ENCODE measurements around the gene ATXN1. TPM values are rescaled to one million over a fixed set of nuclear protein-coding genes. Genes with fewer than 3 reads are reported as not detected.

The ATXN1 gene
- polyA plus RNA-seq, 1 donor from 2014 or later, result 28.2 TPM

DNA sequence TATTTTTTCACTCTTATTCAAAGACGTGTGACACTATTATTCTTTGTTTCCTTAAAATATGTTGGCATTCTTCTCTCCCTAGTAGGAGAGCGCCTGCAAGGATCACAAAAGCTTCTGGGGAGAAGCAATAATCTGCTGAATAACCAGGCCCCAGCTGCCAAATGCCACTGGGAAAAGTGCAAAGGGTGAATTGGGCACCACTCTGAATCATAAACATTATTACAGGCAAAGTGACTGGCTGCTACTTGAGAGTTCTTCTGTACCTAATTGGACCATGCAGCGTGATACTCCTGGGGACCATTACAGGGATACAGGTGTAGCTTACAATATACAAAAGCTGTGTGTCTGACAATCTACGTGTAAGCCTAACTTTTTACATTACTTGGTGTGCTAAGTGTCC, 152.8 kb downstream of the ATXN1 start:
- Histone ChIP-seq H2AFZ (ENCODE audit: low read depth, low read length) (no peak overlapping the region), H4K20me1 (ENCODE audit: insufficient read depth) (no peaks in the 10 kb centered on the region), H3K4me2 (ENCODE audit: low read length) (no peak overlapping the region), H3K9me2 (ENCODE audit: insufficient read depth, low read length) (no peaks in the 10 kb centered on the region), H3K27me3 (ENCODE audit: insufficient read depth, low read depth, low read length) (no peaks in the 10 kb centered on the region), H3F3A (ENCODE audit: insufficient read depth, low read length, poor library complexity, severe bottlenecking) (no peaks in the 10 kb centered on the region), H3K27ac (ENCODE audit: low read length) (no peak overlapping the region), H3K9ac (ENCODE audit: low read length) (no peak overlapping the region), H3K9me3 (ENCODE audit: low read length) (no peaks in the 10 kb centered on the region), H3K79me2 (replicated peaks; ENCODE audit: insufficient read depth, low read length) (no peaks in the 10 kb centered on the region), H3K4me3 (ENCODE audit: low read length) (no peak overlapping the region), H3K36me3 (ENCODE audit: insufficient read depth, low read length) (no peaks in the 10 kb centered on the region)
- TF ChIP-seq EZH2 (IDR thresholded peaks at IDR 0.05; ENCODE audit: borderline replicate concordance, insufficient read depth, low read length, poor library complexity, severe bottlenecking) (no peak), TAF1 (IDR thresholded peaks at IDR 0.05; ENCODE audit: low read depth) (no peak), RAD21 (conservative IDR thresholded peaks at IDR 0.05) (no peak), SMC3 (conservative IDR thresholded peaks at IDR 0.05; ENCODE audit: poor library complexity) (no peak), POLR2AphosphoS5 (IDR thresholded peaks at IDR 0.05) (no peak), MXI1 (conservative IDR thresholded peaks at IDR 0.05; ENCODE audit: poor library complexity, severe bottlenecking) (no peak), EP300 (conservative IDR thresholded peaks at IDR 0.05; ENCODE audit: poor library complexity, severe bottlenecking) (no peak)
- TF ChIP-seq, protein P1, sequence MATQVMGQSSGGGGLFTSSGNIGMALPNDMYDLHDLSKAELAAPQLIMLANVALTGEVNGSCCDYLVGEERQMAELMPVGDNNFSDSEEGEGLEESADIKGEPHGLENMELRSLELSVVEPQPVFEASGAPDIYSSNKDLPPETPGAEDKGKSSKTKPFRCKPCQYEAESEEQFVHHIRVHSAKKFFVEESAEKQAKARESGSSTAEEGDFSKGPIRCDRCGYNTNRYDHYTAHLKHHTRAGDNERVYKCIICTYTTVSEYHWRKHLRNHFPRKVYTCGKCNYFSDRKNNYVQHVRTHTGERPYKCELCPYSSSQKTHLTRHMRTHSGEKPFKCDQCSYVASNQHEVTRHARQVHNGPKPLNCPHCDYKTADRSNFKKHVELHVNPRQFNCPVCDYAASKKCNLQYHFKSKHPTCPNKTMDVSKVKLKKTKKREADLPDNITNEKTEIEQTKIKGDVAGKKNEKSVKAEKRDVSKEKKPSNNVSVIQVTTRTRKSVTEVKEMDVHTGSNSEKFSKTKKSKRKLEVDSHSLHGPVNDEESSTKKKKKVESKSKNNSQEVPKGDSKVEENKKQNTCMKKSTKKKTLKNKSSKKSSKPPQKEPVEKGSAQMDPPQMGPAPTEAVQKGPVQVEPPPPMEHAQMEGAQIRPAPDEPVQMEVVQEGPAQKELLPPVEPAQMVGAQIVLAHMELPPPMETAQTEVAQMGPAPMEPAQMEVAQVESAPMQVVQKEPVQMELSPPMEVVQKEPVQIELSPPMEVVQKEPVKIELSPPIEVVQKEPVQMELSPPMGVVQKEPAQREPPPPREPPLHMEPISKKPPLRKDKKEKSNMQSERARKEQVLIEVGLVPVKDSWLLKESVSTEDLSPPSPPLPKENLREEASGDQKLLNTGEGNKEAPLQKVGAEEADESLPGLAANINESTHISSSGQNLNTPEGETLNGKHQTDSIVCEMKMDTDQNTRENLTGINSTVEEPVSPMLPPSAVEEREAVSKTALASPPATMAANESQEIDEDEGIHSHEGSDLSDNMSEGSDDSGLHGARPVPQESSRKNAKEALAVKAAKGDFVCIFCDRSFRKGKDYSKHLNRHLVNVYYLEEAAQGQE (IDR thresholded peaks at IDR 0.05; ENCODE audit: borderline replicate concordance), result no peak
- TF ChIP-seq, protein P2, sequence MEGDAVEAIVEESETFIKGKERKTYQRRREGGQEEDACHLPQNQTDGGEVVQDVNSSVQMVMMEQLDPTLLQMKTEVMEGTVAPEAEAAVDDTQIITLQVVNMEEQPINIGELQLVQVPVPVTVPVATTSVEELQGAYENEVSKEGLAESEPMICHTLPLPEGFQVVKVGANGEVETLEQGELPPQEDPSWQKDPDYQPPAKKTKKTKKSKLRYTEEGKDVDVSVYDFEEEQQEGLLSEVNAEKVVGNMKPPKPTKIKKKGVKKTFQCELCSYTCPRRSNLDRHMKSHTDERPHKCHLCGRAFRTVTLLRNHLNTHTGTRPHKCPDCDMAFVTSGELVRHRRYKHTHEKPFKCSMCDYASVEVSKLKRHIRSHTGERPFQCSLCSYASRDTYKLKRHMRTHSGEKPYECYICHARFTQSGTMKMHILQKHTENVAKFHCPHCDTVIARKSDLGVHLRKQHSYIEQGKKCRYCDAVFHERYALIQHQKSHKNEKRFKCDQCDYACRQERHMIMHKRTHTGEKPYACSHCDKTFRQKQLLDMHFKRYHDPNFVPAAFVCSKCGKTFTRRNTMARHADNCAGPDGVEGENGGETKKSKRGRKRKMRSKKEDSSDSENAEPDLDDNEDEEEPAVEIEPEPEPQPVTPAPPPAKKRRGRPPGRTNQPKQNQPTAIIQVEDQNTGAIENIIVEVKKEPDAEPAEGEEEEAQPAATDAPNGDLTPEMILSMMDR (IDR thresholded peaks at IDR 0.05; ENCODE audit: poor library complexity, severe bottlenecking), result no peak

DNA sequence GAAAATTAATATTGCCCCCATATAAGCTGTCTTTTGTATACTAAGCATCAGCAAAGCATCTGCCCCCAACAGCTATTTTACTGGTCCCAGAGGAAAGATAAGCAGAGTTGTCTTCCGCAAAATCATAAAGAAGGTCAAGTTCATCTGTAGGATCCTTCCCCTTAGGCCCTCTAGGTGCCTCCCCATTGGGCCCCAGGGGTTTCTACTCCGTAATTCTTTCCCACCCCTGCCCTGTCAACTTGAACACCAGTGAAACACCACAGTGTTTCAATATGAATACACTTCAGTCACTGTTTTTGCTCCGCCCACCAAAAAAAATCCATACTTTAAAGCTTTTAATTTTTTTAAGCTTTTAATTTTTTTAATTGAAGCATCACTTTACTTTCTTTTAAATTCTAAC, 159.2 kb downstream of the ATXN1 start:
- H3K9me2 ChIP-seq (ENCODE audit: insufficient read depth, low read length), result no peaks in the 10 kb centered on the region
- H2AFZ ChIP-seq (ENCODE audit: low read depth, low read length), result no peak overlapping the region
- TF ChIP-seq EZH2 (IDR thresholded peaks at IDR 0.05; ENCODE audit: borderline replicate concordance, insufficient read depth, low read length, poor library complexity, severe bottlenecking) (no peak), SMC3 (conservative IDR thresholded peaks at IDR 0.05; ENCODE audit: poor library complexity) (no peak), MXI1 (conservative IDR thresholded peaks at IDR 0.05; ENCODE audit: poor library complexity, severe bottlenecking) (no peak), RAD21 (conservative IDR thresholded peaks at IDR 0.05) (no peak), TAF1 (IDR thresholded peaks at IDR 0.05; ENCODE audit: low read depth) (no peak), POLR2AphosphoS5 (IDR thresholded peaks at IDR 0.05) (no peak), EP300 (conservative IDR thresholded peaks at IDR 0.05; ENCODE audit: poor library complexity, severe bottlenecking) (no peak)
- TF ChIP-seq, protein P1 (IDR thresholded peaks at IDR 0.05; ENCODE audit: borderline replicate concordance), result no peak
- TF ChIP-seq, protein P2 (IDR thresholded peaks at IDR 0.05; ENCODE audit: poor library complexity, severe bottlenecking), result no peak
- no peaks in the 10 kb centered on the region for H3K36me3 ChIP-seq (ENCODE audit: insufficient read depth, low read length)
- H3K27me3 ChIP-seq (ENCODE audit: insufficient read depth, low read depth, low read length), result no peaks in the 10 kb centered on the region
- no peaks in the 10 kb centered on the region for H3K79me2 ChIP-seq (replicated peaks; ENCODE audit: insufficient read depth, low read length)
- no peak overlapping the region for H3K4me2 ChIP-seq (ENCODE audit: low read length)
- H3K9me3 ChIP-seq (ENCODE audit: low read length), result no peaks in the 10 kb centered on the region
- no peaks in the 10 kb centered on the region for H3F3A ChIP-seq (ENCODE audit: insufficient read depth, low read length, poor library complexity, severe bottlenecking)
- H4K20me1 ChIP-seq (ENCODE audit: insufficient read depth), result no peaks in the 10 kb centered on the region
- no peak overlapping the region for H3K9ac ChIP-seq (ENCODE audit: low read length)
- no peak overlapping the region for H3K27ac ChIP-seq (ENCODE audit: low read length)
- H3K4me3 ChIP-seq (ENCODE audit: low read length), result no peak overlapping the region

Data from neural cell (in vitro differentiated cells).